ENCODE data around the gene SLC25A44. TPM values are rescaled to one million over a fixed set of nuclear protein-coding genes. Genes with fewer than 3 reads are reported as not detected.

SLC25A44 gene
- total RNA-seq, 1 experiment from 2014 or later: 29.3 TPM

GRCh38 chr1:156241311-156241811 is 47.5 kb downstream of the SLC25A44 start:
- no peaks in the 10 kb centered on the region for H3K27me3 Mint-ChIP-seq (ENCODE audit: insufficient read depth, unreplicated experiment)
- Histone ChIP-seq H3K4me3 (ENCODE audit: low read depth, low read length) (no peak overlapping the region), H3K36me3 (ENCODE audit: control insufficient read depth, insufficient read depth, low read length) (peaks cover 1% of the 10 kb centered on the region; the same call in 1 of the 2 replicates), H3K9me3 (no peaks in the 10 kb centered on the region), H3K4me1 (no peaks in the 10 kb centered on the region), H3K27me3 (replicated peaks; ENCODE audit: control insufficient read depth, insufficient read depth, low read length) (no peaks in the 10 kb centered on the region)
- no peak overlapping the region for H3K27ac Mint-ChIP-seq (ENCODE audit: unreplicated experiment)
- DNase-seq: no peak
- TF ChIP-seq, protein P1, sequence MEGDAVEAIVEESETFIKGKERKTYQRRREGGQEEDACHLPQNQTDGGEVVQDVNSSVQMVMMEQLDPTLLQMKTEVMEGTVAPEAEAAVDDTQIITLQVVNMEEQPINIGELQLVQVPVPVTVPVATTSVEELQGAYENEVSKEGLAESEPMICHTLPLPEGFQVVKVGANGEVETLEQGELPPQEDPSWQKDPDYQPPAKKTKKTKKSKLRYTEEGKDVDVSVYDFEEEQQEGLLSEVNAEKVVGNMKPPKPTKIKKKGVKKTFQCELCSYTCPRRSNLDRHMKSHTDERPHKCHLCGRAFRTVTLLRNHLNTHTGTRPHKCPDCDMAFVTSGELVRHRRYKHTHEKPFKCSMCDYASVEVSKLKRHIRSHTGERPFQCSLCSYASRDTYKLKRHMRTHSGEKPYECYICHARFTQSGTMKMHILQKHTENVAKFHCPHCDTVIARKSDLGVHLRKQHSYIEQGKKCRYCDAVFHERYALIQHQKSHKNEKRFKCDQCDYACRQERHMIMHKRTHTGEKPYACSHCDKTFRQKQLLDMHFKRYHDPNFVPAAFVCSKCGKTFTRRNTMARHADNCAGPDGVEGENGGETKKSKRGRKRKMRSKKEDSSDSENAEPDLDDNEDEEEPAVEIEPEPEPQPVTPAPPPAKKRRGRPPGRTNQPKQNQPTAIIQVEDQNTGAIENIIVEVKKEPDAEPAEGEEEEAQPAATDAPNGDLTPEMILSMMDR (IDR thresholded peaks at IDR 0.05; ENCODE audit: insufficient read depth in 1 of 2, low read depth in 1 of 2, low read length in 1 of 2, severe bottlenecking in 1 of 2, unreplicated experiment in 1 of 2): no peak
- no peak overlapping the region for H3K4me3 Mint-ChIP-seq (ENCODE audit: unreplicated experiment)
- CTCF ChIA-PET: no interaction called here
- H3K4me1 Mint-ChIP-seq (ENCODE audit: low read depth, unreplicated experiment): no peaks in the 10 kb centered on the region
- H3K9me3 Mint-ChIP-seq (ENCODE audit: unreplicated experiment): no peaks in the 10 kb centered on the region
- POLR2A ChIA-PET: no interaction called here
- peaks cover 67% of the 10 kb centered on the region for H3K36me3 Mint-ChIP-seq (ENCODE audit: insufficient read depth, unreplicated experiment)
- intact Hi-C loops (cut with micrococcal nuclease; ENCODE audit: unreplicated experiment): no loop called here
- no TSS peak for BruUV-seq (replicated peaks)

DNA sequence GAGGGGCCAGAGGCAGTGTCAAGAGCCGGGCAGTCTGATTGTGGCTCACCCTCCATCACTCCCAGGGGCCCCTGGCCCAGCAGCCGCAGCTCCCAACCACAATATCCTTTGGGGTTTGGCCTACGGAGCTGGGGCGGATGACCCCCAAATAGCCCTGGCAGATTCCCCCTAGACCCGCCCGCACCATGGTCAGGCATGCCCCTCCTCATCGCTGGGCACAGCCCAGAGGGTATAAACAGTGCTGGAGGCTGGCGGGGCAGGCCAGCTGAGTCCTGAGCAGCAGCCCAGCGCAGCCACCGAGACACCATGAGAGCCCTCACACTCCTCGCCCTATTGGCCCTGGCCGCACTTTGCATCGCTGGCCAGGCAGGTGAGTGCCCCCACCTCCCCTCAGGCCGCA is 48.0 kb downstream of the SLC25A44 start, which contains the start of gene BGLAP:
BGLAP (plus strand) TSS at position 259 of the 400 bp plus-strand sequence; CDS start at position 307, 48 bp downstream.
- H3K27me3 ChIP-seq (replicated peaks; ENCODE audit: control insufficient read depth, insufficient read depth, low read length): no peaks in the 10 kb centered on the region
- H3K4me1 Mint-ChIP-seq (ENCODE audit: low read depth, unreplicated experiment): no peaks in the 10 kb centered on the region
- H3K36me3 Mint-ChIP-seq (ENCODE audit: insufficient read depth, unreplicated experiment): peaks cover 70% of the 10 kb centered on the region
- H3K9me3 Mint-ChIP-seq (ENCODE audit: unreplicated experiment): no peaks in the 10 kb centered on the region
- no TSS peak for BruUV-seq (replicated peaks)
- CTCF ChIA-PET: interaction anchor here (1.1 kb wide), 1 partner anchor 100 kb away, joined by 3 read pairs; no protein-coding TSS in a partner anchor
- POLR2A ChIA-PET: no interaction called here
- peak within 1 kb of the TSS; percentile 20 for H3K27ac Mint-ChIP-seq (ENCODE audit: unreplicated experiment)
- H3K36me3 ChIP-seq (ENCODE audit: control insufficient read depth, insufficient read depth, low read length): peaks cover 1% of the 10 kb centered on the region; the same call in 1 of the 2 replicates
- no peaks in the 10 kb centered on the region for H3K4me1 ChIP-seq
- H3K9me3 ChIP-seq: no peaks in the 10 kb centered on the region
- H3K4me3 Mint-ChIP-seq (ENCODE audit: unreplicated experiment): no peak within 1 kb of the TSS
- H3K27me3 Mint-ChIP-seq (ENCODE audit: insufficient read depth, unreplicated experiment): no peaks in the 10 kb centered on the region
- TF ChIP-seq, protein P1 (IDR thresholded peaks at IDR 0.05; ENCODE audit: insufficient read depth in 1 of 2, low read depth in 1 of 2, low read length in 1 of 2, severe bottlenecking in 1 of 2, unreplicated experiment in 1 of 2): no peak
- intact Hi-C loops (cut with micrococcal nuclease; ENCODE audit: unreplicated experiment): no loop called here
- no peak for DNase-seq
- H3K4me3 ChIP-seq (ENCODE audit: low read depth, low read length): no peak within 1 kb of the TSS

- BruUV-seq (replicated peaks): no TSS peak
- Histone ChIP-seq H3K9me3 (no peaks in the 10 kb centered on the region), H3K27me3 (replicated peaks; ENCODE audit: control insufficient read depth, insufficient read depth, low read length) (no peaks in the 10 kb centered on the region), H3K4me1 (no peaks in the 10 kb centered on the region), H3K4me3 (ENCODE audit: low read depth, low read length) (no peak overlapping the region), H3K36me3 (ENCODE audit: control insufficient read depth, insufficient read depth, low read length) (peaks cover 1% of the 10 kb centered on the region; the same call in 1 of the 2 replicates)
- ChIA-PET POLR2A (no interaction called here), CTCF (interaction anchor here (0.9 to 1.1 kb wide), 2 partner anchors 18 to 100 kb away, joined by 3 read pairs; no protein-coding TSS in a partner anchor)
- no peak for DNase-seq
- TF ChIP-seq, protein P1 (IDR thresholded peaks at IDR 0.05; ENCODE audit: insufficient read depth in 1 of 2, low read depth in 1 of 2, low read length in 1 of 2, severe bottlenecking in 1 of 2, unreplicated experiment in 1 of 2): no peak
- peaks cover 4% of the 10 kb centered on the region for H3K4me1 Mint-ChIP-seq (ENCODE audit: low read depth, unreplicated experiment)
- no peaks in the 10 kb centered on the region for H3K27me3 Mint-ChIP-seq (ENCODE audit: insufficient read depth, unreplicated experiment)
- H3K4me3 Mint-ChIP-seq (ENCODE audit: unreplicated experiment): no peak overlapping the region
- H3K27ac Mint-ChIP-seq (ENCODE audit: unreplicated experiment): peak overlapping the region; percentile 20
- intact Hi-C loops (cut with micrococcal nuclease; ENCODE audit: unreplicated experiment): no loop called here
- H3K9me3 Mint-ChIP-seq (ENCODE audit: unreplicated experiment): no peaks in the 10 kb centered on the region
- peaks cover 71% of the 10 kb centered on the region for H3K36me3 Mint-ChIP-seq (ENCODE audit: insufficient read depth, unreplicated experiment)
These were observed 48.8 kb downstream of the SLC25A44 start for GRCh38 chr1:156242738-156243137.
